ENCODE results near the gene OR10A4. TPM values are rescaled to one million over a fixed set of nuclear protein-coding genes. Genes with fewer than 3 reads are reported as not detected.

Gene OR10A4
- total RNA-seq, 1 donor from 2014 or later: not detected

GRCh38 chr11:6925636-6926207 is 49.3 kb downstream of the OR10A4 start:
- H3K27ac Mint-ChIP-seq (ENCODE audit: unreplicated experiment): peak overlapping the region; percentile 40
- peaks cover 2% of the 10 kb centered on the region for H3K27me3 Mint-ChIP-seq (ENCODE audit: unreplicated experiment)
- no peaks in the 10 kb centered on the region for H3K36me3 Mint-ChIP-seq (ENCODE audit: unreplicated experiment)
- no peaks in the 10 kb centered on the region for H3K9me3 Mint-ChIP-seq (ENCODE audit: unreplicated experiment)
- H3K4me3 Mint-ChIP-seq (ENCODE audit: unreplicated experiment): peak overlapping the region; percentile 92
- no peak for DNase-seq (ENCODE audit: extremely low spot score, unreplicated experiment)
- TF ChIP-seq, protein P1, sequence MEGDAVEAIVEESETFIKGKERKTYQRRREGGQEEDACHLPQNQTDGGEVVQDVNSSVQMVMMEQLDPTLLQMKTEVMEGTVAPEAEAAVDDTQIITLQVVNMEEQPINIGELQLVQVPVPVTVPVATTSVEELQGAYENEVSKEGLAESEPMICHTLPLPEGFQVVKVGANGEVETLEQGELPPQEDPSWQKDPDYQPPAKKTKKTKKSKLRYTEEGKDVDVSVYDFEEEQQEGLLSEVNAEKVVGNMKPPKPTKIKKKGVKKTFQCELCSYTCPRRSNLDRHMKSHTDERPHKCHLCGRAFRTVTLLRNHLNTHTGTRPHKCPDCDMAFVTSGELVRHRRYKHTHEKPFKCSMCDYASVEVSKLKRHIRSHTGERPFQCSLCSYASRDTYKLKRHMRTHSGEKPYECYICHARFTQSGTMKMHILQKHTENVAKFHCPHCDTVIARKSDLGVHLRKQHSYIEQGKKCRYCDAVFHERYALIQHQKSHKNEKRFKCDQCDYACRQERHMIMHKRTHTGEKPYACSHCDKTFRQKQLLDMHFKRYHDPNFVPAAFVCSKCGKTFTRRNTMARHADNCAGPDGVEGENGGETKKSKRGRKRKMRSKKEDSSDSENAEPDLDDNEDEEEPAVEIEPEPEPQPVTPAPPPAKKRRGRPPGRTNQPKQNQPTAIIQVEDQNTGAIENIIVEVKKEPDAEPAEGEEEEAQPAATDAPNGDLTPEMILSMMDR (IDR thresholded peaks at IDR 0.05): no peak
- H3K4me1 Mint-ChIP-seq (ENCODE audit: unreplicated experiment): peaks cover 19% of the 10 kb centered on the region

DNA sequence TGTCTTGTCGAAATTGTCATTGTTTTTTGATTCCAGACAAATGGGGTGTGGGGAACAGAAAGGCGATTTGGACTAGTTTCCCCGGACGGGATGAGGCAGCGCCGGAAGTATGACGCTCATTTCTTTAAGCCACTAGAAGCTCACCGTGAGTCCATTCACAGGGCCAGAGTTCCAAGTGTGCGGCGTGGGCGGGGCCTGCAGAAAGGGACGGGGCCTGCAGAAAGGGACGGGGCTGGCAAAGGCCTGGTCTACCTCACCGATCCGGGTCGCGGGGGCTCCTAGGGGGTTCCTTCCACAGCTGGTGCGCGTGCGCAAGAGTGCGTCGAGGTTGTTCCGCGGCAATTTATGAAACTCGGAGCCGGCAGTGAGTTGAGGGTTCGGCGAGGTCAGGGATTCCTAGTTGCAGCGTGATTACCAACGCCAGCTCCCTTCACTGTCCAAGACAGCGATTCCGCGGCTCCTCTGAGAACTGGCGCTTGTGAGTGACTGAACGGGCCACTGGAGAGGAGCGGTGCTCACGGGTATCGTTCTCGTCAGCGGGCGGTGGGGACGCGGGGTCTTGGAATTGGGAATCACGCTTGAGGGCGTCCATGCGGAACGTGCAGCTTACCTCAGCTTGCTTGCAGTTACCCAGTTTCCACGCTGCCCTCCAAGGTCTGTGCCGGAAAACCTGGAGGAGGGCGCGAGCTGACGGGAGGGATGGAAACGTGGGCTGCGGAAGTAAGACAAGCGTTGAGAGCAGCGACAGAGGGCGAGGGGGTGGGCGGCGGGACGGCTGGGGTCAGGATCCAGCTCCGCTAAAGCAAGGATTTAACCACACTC is 50.0 kb downstream of the OR10A4 start, which contains the start of gene ZNF215:
TSS of gene ZNF215 (plus strand) at position 219 of the 822 bp plus-strand sequence. CDS start 5,847 bp downstream, outside the sequence.
- H3K27me3 Mint-ChIP-seq (ENCODE audit: unreplicated experiment): peaks cover 2% of the 10 kb centered on the region

DNA sequence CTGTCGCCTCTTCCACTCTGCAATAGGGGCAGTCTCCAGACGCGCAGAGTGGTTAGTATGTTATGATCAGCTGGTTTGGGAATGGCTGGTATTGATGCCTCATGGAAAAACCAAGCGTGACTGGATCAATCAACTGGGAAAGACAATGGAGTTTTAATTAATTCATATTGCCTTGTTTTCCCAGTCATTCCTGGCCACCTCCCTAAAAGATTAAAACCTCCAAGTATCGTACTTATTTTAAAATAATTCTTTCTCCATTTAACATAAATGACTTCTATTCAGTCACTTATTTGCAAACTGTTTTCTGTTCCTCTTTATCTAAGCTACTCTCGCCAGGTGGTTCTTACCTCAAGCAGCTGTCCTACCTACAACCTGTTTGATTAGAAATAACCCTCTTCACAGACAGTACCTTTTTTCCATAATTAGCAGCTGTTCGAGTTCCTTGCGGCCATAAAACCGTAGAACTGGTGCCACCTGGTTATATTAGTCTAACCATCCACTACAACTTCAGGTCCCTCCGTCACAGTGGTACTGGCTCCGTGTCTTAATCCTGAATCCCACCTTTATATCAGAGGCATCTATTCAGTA is 50.7 kb downstream of the OR10A4 start:
- Mint-ChIP-seq H3K27ac (ENCODE audit: unreplicated experiment) (peak overlapping the region; percentile 40), H3K36me3 (ENCODE audit: unreplicated experiment) (no peaks in the 10 kb centered on the region), H3K27me3 (ENCODE audit: unreplicated experiment) (peaks cover 2% of the 10 kb centered on the region), H3K4me3 (ENCODE audit: unreplicated experiment) (peak overlapping the region; percentile 92), H3K4me1 (ENCODE audit: unreplicated experiment) (peaks cover 19% of the 10 kb centered on the region), H3K9me3 (ENCODE audit: unreplicated experiment) (no peaks in the 10 kb centered on the region)
- DNase-seq (ENCODE audit: extremely low spot score, unreplicated experiment): no peak
- TF ChIP-seq, protein P1 (IDR thresholded peaks at IDR 0.05): no peak

More for the DNA sequence above, 50.0 kb downstream of the OR10A4 start, which contains the start of gene ZNF215:
- H3K9me3 Mint-ChIP-seq (ENCODE audit: unreplicated experiment): no peaks in the 10 kb centered on the region
- H3K4me1 Mint-ChIP-seq (ENCODE audit: unreplicated experiment): peaks cover 19% of the 10 kb centered on the region
- peak within 1 kb of the TSS; percentile 92 for H3K4me3 Mint-ChIP-seq (ENCODE audit: unreplicated experiment)
- DNase-seq (ENCODE audit: extremely low spot score, unreplicated experiment): peak; percentile 89
- TF ChIP-seq, protein P1 (IDR thresholded peaks at IDR 0.05): no peak
- peak within 1 kb of the TSS; percentile 40 for H3K27ac Mint-ChIP-seq (ENCODE audit: unreplicated experiment)
- H3K36me3 Mint-ChIP-seq (ENCODE audit: unreplicated experiment): no peaks in the 10 kb centered on the region

Other genes starting within 250 kb of the OR10A4 start
- gene DCHS1, start 220.8 kb upstream of the OR10A4 start, total RNA-seq: 63.0 and 63.3 TPM in 2 replicates
- gene MRPL17, start 193.3 kb upstream of the OR10A4 start, total RNA-seq: 47.8 and 49.8 TPM in 2 replicates
- gene OR2AG2, start 104.6 kb upstream of the OR10A4 start, total RNA-seq: 0.08 TPM in 1 of 2 replicates, not detected in the other
- gene OR2AG1, start 93.6 kb upstream of the OR10A4 start, total RNA-seq: not detected in 2 replicates
- gene OR6A2, start 76.9 kb upstream of the OR10A4 start, total RNA-seq: 0.08 TPM in 1 of 2 replicates, not detected in the other
- not detected in 2 replicates for gene OR10A5, start 30.9 kb upstream of the OR10A4 start, total RNA-seq
- gene OR10A2, start 13.6 kb upstream of the OR10A4 start, total RNA-seq: not detected in 2 replicates
- gene OR2D2, start 15.9 kb downstream of the OR10A4 start, total RNA-seq: 0.34 TPM in 1 of 2 replicates, not detected in the other
- gene OR2D3, start 44.4 kb downstream of the OR10A4 start, total RNA-seq: not detected in 2 replicates
- gene ZNF215, start 49.8 kb downstream of the OR10A4 start, total RNA-seq: 1.8 and 2.7 TPM in 2 replicates
- gene ZNF214, start 143.7 kb downstream of the OR10A4 start, total RNA-seq: 2.3 and 2.6 TPM in 2 replicates
- gene NLRP14, start 143.9 kb downstream of the OR10A4 start, total RNA-seq: not detected in 2 replicates
- not detected in 2 replicates for gene RBMXL2, start 212.4 kb downstream of the OR10A4 start, total RNA-seq